HepG2 (cell line): Measurements from ENCODE around the gene PEX11B. TPM values are rescaled to one million over a fixed set of nuclear protein-coding genes. Genes with fewer than 3 reads are reported as not detected.

Source experiments
- ARID2 ChIP-seq: sonication (generic); formaldehyde crosslinking; IDR thresholded peaks from 2 replicates; pipeline ENCODE4 v1.8.1; 2022; ENCODE audit warnings: mild to moderate bottlenecking, missing genetic modification reagents, borderline replicate concordance
- GMEB2 ChIP-seq: IDR thresholded peaks from 2 replicates; pipeline ENCODE4 v1.6.1; 2016; ENCODE audit warnings: missing biosample characterization, missing genetic modification reagents, low read depth
- HNF4A ChIP-seq: sonication (generic); formaldehyde crosslinking; IDR thresholded peaks from 2 replicates; pipeline ENCODE4 v1.4.0; 2020; ENCODE audit warnings: missing genetic modification reagents
- KLF15 ChIP-seq: sonication (generic); formaldehyde crosslinking; IDR thresholded peaks from 2 replicates; pipeline ENCODE4 v1.8.1; 2023; ENCODE audit warnings: borderline replicate concordance, mild to moderate bottlenecking, inconsistent platforms, missing genetic modification reagents, mixed read lengths
- MBNL3 ChIP-seq: fragments of 250-450 bp; sonication (Bioruptor Pico); conservative IDR thresholded peaks from 2 replicates; pipeline ENCODE4 v1.8.0; 2022; ENCODE audit warnings: mild to moderate bottlenecking, inconsistent platforms
- PAF1 ChIP-seq: IDR thresholded peaks from 2 replicates; pipeline ENCODE4 v1.6.1; 2016; ENCODE audit warnings: missing genetic modification reagents, missing compliant biosample characterization
- SNAI1 ChIP-seq: sonication (generic); formaldehyde crosslinking; IDR thresholded peaks from 2 replicates; pipeline ENCODE4 v1.5.0; 2020; ENCODE audit warnings: mild to moderate bottlenecking, missing genetic modification reagents, borderline replicate concordance
- SOX6 ChIP-seq, 2 experiments: fragments of 450-650 bp in 1 of 2; sonication (generic) in 1 of 2; formaldehyde crosslinking in 1 of 2; IDR thresholded peaks; 2 replicates each; pipeline versions ENCODE4 v1.4.0 to v1.6.1; 2017 to 2020; ENCODE audit warnings: antibody characterized with exemption in 1 of 2, mild to moderate bottlenecking in 1 of 2, missing genetic modification reagents in 1 of 2
- TAF15 ChIP-seq: fragments of 200-400 bp; formaldehyde crosslinking; IDR thresholded peaks from one replicate; pipeline ENCODE4 v1.6.1; 2018; ENCODE audit warnings: mild to moderate bottlenecking, low read depth, low read length; ENCODE audit not compliant: poor library complexity, severe bottlenecking
- ZEB1 ChIP-seq: IDR thresholded peaks from 2 replicates; pipeline ENCODE4 v1.6.1; 2012; ENCODE audit warnings: mild to moderate bottlenecking, low read depth, inconsistent platforms; ENCODE audit not compliant: insufficient replicate concordance
- ZGPAT ChIP-seq: IDR thresholded peaks from 2 replicates; pipeline ENCODE4 v1.6.1; 2016; ENCODE audit warnings: mild to moderate bottlenecking
- ZNF101 ChIP-seq: sonication (generic); formaldehyde crosslinking; IDR thresholded peaks from 2 replicates; pipeline ENCODE4 v1.4.0; 2020; ENCODE audit warnings: mild to moderate bottlenecking, low read depth, missing genetic modification reagents, borderline replicate concordance
- ZNF251 ChIP-seq: sonication (generic); formaldehyde crosslinking; IDR thresholded peaks from 2 replicates; pipeline ENCODE4 v1.9.0; 2021; ENCODE audit warnings: mild to moderate bottlenecking, missing genetic modification reagents
- ZNF512B ChIP-seq: sonication (generic); formaldehyde crosslinking; IDR thresholded peaks from 2 replicates; pipeline ENCODE4 v1.5.1; 2020; ENCODE audit warnings: missing genetic modification reagents, mild to moderate bottlenecking, borderline replicate concordance
- ZNF776 ChIP-seq: sonication (generic); formaldehyde crosslinking; IDR thresholded peaks from 2 replicates; pipeline ENCODE4 v1.4.0; 2020; ENCODE audit warnings: mild to moderate bottlenecking, missing genetic modification reagents
- ZNF816 ChIP-seq: sonication (generic); formaldehyde crosslinking; IDR thresholded peaks from 2 replicates; pipeline ENCODE4 v1.8.0; 2022; ENCODE audit warnings: missing genetic modification reagents, mild to moderate bottlenecking, borderline replicate concordance
- ZSCAN21 ChIP-seq: sonication (generic); formaldehyde crosslinking; IDR thresholded peaks from 2 replicates; pipeline ENCODE4 v1.8.0; 2022; ENCODE audit warnings: mild to moderate bottlenecking, missing genetic modification reagents, moderate library complexity, borderline replicate concordance
- polyA plus RNA-seq, 8 experiments: library from polyadenylated mRNA; depleted of rRNA in 3 of 8; stranded (reverse) in 7 of 8; unstranded in 1 of 8; fragments of >200 nt; fragmentation: Illumina TruSeq in 4 of 8; extraction: Trizol in 4 of 8; gene quantifications; 2 replicates each; pipeline versions ENCODE4 v1.2.1 to v1.2.3, GENCODE V29; 2011 to 2016; ENCODE audit warnings: low read depth in 4 of 8, missing spikeins in 1 of 8, mixed read lengths in 1 of 8; ENCODE audit not compliant: insufficient read depth in 1 of 8
- total RNA-seq, 5 experiments: library from RNA; depleted of rRNA; stranded (reverse); fragments of >200 nt; fragmentation: Illumina TruSeq; extraction: Trizol; gene quantifications; 2 replicates each; pipeline ENCODE4 v1.2.3, GENCODE V29; 2016; ENCODE audit warnings: low read depth in 1 of 5
- TF ChIP-seq, protein P1 (sequence below): IDR thresholded peaks from 2 replicates; pipeline ENCODE4 v1.6.1; 2016; ENCODE audit warnings: missing compliant biosample characterization, missing genetic modification reagents, borderline replicate concordance
- TF ChIP-seq, protein P2 (sequence below): sonication (generic); formaldehyde crosslinking; IDR thresholded peaks from 2 replicates; pipeline ENCODE4 v1.4.0; 2020; ENCODE audit warnings: missing genetic modification reagents

The PEX11B gene
- total and polyA plus RNA-seq, 2 of the 13 experiments (the other 11 are each of a cell fraction or from before 2014, with no cell fraction given), result 21.6 to 48.4 TPM

DNA sequence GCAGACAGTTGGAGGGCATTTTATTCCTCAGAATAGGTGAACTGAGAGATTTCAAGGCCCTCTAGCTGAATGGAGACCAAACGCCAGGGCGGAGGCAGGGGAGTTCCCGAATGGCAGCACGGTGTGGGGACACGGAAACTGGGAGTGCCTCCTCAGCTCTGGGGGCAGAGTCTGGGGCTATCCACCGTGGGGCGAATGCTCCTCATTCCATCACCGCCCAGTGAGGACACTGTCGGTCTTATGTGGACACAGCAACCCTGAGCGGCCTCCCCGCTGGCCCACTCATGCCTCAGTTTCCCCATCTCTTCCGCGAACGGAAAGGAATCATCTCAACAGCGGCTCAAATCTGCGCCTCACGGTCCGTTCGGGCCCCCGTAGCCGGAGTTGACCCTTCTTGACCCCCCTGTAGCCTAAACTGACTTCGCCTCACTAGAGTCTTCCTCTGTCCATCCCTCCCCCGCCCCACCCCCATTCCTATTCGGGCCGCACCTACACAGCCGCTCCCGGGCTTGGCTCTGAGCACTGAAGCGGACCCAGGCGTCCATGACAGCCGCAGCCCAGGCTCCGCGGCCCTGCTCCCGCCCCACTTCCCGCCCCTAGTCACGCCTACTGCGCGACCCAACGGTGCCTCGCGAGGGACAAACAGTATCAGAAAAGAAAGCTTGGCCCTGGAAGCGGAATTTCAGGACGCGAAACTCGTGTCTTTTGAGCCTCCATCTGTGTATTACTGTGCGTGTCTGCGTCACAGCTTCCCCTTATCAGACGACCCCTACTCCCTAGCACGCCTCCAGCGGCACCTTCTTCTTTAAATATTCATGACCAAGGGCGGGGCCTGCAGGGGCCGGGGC lies at the start of gene PEX11B (continued):
- no peak for TF ChIP-seq MBNL3 (CRISPR knock-in tag)
- no peak for TF ChIP-seq ZGPAT (CRISPR knock-in tag)
- no peak for TF ChIP-seq TAF15
- TF ChIP-seq ZSCAN21, result no peak
- TF ChIP-seq PAF1 (CRISPR knock-in tag), result no peak
- TF ChIP-seq HNF4A (CRISPR knock-in tag), result no peak
- no peak for TF ChIP-seq ZNF512B (CRISPR knock-in tag)
- no peak for TF ChIP-seq ZEB1
- TF ChIP-seq, protein P1, sequence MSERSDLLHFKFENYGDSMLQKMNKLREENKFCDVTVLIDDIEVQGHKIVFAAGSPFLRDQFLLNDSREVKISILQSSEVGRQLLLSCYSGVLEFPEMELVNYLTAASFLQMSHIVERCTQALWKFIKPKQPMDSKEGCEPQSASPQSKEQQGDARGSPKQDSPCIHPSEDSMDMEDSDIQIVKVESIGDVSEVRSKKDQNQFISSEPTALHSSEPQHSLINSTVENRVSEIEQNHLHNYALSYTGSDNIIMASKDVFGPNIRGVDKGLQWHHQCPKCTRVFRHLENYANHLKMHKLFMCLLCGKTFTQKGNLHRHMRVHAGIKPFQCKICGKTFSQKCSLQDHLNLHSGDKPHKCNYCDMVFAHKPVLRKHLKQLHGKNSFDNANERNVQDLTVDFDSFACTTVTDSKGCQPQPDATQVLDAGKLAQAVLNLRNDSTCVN, result no peak
- peak; percentile 29; the same call in 1 of the 2 replicates for TF ChIP-seq ZNF776 (CRISPR knock-in tag)
- no peak for TF ChIP-seq KLF15 (CRISPR knock-in tag)
- TF ChIP-seq ARID2, result no peak
- no peak for TF ChIP-seq ZNF251 (CRISPR knock-in tag)
- TF ChIP-seq ZNF101 (CRISPR knock-in tag), result no peak
- no peak for TF ChIP-seq SOX6 (IDR thresholded peaks at IDR 0.05)
- TF ChIP-seq SOX6 (CRISPR knock-in tag; IDR thresholded peaks at IDR 0.05), result no peak
- TF ChIP-seq ZNF816, result no peak
- TF ChIP-seq SNAI1, result 0 out of 2 replicates have a peak, but pooled peaks have one; percentile 40
- TF ChIP-seq GMEB2 (CRISPR knock-in tag), result no peak
- TF ChIP-seq, protein P2, sequence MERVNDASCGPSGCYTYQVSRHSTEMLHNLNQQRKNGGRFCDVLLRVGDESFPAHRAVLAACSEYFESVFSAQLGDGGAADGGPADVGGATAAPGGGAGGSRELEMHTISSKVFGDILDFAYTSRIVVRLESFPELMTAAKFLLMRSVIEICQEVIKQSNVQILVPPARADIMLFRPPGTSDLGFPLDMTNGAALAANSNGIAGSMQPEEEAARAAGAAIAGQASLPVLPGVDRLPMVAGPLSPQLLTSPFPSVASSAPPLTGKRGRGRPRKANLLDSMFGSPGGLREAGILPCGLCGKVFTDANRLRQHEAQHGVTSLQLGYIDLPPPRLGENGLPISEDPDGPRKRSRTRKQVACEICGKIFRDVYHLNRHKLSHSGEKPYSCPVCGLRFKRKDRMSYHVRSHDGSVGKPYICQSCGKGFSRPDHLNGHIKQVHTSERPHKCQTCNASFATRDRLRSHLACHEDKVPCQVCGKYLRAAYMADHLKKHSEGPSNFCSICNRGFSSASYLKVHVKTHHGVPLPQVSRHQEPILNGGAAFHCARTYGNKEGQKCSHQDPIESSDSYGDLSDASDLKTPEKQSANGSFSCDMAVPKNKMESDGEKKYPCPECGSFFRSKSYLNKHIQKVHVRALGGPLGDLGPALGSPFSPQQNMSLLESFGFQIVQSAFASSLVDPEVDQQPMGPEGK, result no peak
